Measurements from ENCODE around the gene GRB2. TPM values are rescaled to one million over a fixed set of nuclear protein-coding genes. Genes with fewer than 3 reads are reported as not detected.

GRB2 gene
- polyA plus RNA-seq, 2 of the 4 experiments (the other 2 are of a cell fraction): 91.4 to 91.9 TPM

DNA sequence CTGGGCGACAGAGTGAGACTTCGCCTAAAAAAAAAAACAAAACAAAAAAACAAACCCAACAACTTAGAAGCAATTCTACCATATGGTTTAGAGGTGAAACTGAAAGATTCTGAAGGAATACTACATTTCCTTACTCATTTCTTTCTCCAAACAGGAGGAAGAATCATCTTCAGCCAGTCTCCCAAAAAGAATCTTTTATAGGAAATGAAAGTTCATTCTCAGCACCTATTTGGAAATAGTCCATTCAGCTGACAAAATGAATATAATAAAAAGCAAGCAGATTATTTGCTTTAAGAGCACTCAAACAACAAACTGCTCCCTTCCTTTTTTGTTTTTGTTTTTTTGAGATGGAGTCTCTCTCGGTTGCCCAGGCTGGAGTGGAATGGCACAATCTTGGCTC lies 17.7 kb downstream of the GRB2 start:
- ChIA-PET POLR2A (no interaction called here), CTCF (interaction anchor here (0.6 kb wide), 1 partner anchor 398 kb away, joined by 3 read pairs; no protein-coding TSS in a partner anchor)
- Histone ChIP-seq H3K4me3 (no peak overlapping the region), H3K4me2 (no peak overlapping the region), H3K4me1 (peaks cover 33% of the 10 kb centered on the region), H3K9me3 (no peaks in the 10 kb centered on the region), H3K27ac (no peak overlapping the region)
- WGBS (ENCODE audit: missing lambda C conversion rate): 92% methylated on average over 3 of the region's 3 CpGs
- no peak for TF ChIP-seq RCOR1 (IDR thresholded peaks at IDR 0.05; ENCODE audit: low read depth, low read length)
- no peak for TF ChIP-seq KDM5A (IDR thresholded peaks at IDR 0.05)
- TF ChIP-seq CEBPB (IDR thresholded peaks at IDR 0.05): no peak
- no peak for TF ChIP-seq EHF (CRISPR knock-in tag; IDR thresholded peaks at IDR 0.05)
- no peak for TF ChIP-seq PHF8 (IDR thresholded peaks at IDR 0.05; ENCODE audit: borderline replicate concordance, low read depth)
- TF ChIP-seq FOSB (CRISPR knock-in tag; IDR thresholded peaks at IDR 0.05): no peak
- no peak for TF ChIP-seq NR3C1 (IDR thresholded peaks at IDR 0.05)
- TF ChIP-seq ZC3H11A (IDR thresholded peaks at IDR 0.05): no peak
- TF ChIP-seq SMC3 (IDR thresholded peaks at IDR 0.05): no peak
- no peak for TF ChIP-seq BHLHE40 (IDR thresholded peaks at IDR 0.05; ENCODE audit: low read depth, low read length)
- no peak for TF ChIP-seq MAZ (IDR thresholded peaks at IDR 0.05; ENCODE audit: borderline replicate concordance, low read depth, low read length)
- no peak for TF ChIP-seq CHD2 (IDR thresholded peaks at IDR 0.05; ENCODE audit: low read length, partially characterized antibody)
- no peak for TF ChIP-seq JUNB (IDR thresholded peaks at IDR 0.05)
- no peak for TF ChIP-seq CBX2 (IDR thresholded peaks at IDR 0.05; ENCODE audit: borderline replicate concordance, low read depth)
- TF ChIP-seq TFCP2L1 (CRISPR knock-in tag; IDR thresholded peaks at IDR 0.05): no peak
- no peak for TF ChIP-seq FOXS1 (CRISPR knock-in tag; IDR thresholded peaks at IDR 0.05)
- no peak for TF ChIP-seq RAD21 (conservative IDR thresholded peaks at IDR 0.05 in 1 of 2, IDR thresholded peaks at IDR 0.05 in 1 of 2)
- TF ChIP-seq HOXA7 (CRISPR knock-in tag; IDR thresholded peaks at IDR 0.05): no peak
- no peak for TF ChIP-seq HOXB5 (CRISPR knock-in tag; IDR thresholded peaks at IDR 0.05)
- no peak for TF ChIP-seq FOSL2 (IDR thresholded peaks at IDR 0.05)
- no peak for TF ChIP-seq FOSL2 (CRISPR knock-in tag; IDR thresholded peaks at IDR 0.05)
- DNase-seq (ENCODE audit: low read depth in 1 of 2, low spot score in 1 of 2): no peak
- ATAC-seq: no peak
- no peak for FAIRE-seq

DNA sequence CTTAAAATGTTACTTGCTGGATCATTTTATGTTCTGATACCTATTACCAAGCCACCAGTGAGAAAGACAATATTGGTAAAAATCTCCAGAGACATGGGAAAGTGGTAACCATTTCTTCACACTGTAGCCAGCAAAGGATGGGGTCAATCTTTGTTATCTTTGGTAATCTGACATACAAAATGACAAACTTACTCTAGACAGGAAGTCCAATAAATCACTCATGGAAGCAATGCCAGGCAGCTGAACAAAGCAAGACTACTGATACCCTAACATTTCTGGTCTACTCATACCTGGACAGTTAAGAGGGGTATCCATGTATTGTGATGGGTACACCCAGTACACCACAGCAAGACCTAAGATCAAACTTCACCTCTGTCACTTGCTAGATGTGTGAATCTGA lies 19.0 kb downstream of the GRB2 start:
- Histone ChIP-seq H3K4me2 (no peak overlapping the region), H3K4me3 (no peak overlapping the region), H3K4me1 (peaks cover 30% of the 10 kb centered on the region), H3K27ac (no peak overlapping the region), H3K9me3 (no peaks in the 10 kb centered on the region)
- ATAC-seq (no peak), DNase-seq (ENCODE audit: low read depth in 1 of 2, low spot score in 1 of 2) (no peak), FAIRE-seq (no peak)
- TF ChIP-seq HDAC2 (IDR thresholded peaks at IDR 0.05): no peak
- TF ChIP-seq JUN (IDR thresholded peaks at IDR 0.05): no peak
- TF ChIP-seq JUNB (IDR thresholded peaks at IDR 0.05): no peak
- TF ChIP-seq CTCF (IDR thresholded peaks at IDR 0.05): no peak
- no peak for TF ChIP-seq FOSB (CRISPR knock-in tag; IDR thresholded peaks at IDR 0.05)
- ChIA-PET POLR2A (no interaction called here), CTCF (interaction anchor here (1.2 to 2.2 kb wide), 2 partner anchors 17 to 63 kb away, joined by 3 to 8 read pairs; no protein-coding TSS in a partner anchor)

DNA sequence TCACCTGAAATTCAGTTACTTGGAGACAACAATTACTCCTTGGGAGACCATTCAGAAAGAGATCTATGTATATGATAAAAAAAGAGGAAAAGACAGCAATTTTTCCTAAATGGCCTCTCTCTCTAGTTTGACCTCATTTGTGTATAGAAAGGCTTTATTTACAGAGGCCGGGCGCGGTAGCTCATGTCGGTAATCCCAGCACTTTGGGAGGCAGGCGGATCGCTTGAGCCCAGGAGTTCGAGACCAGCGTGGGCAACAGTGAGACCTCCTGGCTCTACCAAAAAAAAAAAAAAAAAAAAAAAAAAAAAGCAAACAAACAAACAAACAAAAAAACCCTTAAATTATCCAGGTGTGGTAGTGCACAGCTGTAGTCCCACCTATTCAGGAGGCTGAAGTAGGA lies 20.7 kb downstream of the GRB2 start:
- no peak overlapping the region for H3K4me2 ChIP-seq
- FAIRE-seq (no peak), DNase-seq (ENCODE audit: low read depth in 1 of 2, low spot score in 1 of 2) (no peak), ATAC-seq (no peak)
- peaks cover 30% of the 10 kb centered on the region for H3K4me1 ChIP-seq
- TF ChIP-seq MAZ (IDR thresholded peaks at IDR 0.05; ENCODE audit: borderline replicate concordance, low read depth, low read length) (no peak), RAD21 (conservative IDR thresholded peaks at IDR 0.05 in 1 of 2, IDR thresholded peaks at IDR 0.05 in 1 of 2) (no peak)
- TF ChIP-seq, protein P1, sequence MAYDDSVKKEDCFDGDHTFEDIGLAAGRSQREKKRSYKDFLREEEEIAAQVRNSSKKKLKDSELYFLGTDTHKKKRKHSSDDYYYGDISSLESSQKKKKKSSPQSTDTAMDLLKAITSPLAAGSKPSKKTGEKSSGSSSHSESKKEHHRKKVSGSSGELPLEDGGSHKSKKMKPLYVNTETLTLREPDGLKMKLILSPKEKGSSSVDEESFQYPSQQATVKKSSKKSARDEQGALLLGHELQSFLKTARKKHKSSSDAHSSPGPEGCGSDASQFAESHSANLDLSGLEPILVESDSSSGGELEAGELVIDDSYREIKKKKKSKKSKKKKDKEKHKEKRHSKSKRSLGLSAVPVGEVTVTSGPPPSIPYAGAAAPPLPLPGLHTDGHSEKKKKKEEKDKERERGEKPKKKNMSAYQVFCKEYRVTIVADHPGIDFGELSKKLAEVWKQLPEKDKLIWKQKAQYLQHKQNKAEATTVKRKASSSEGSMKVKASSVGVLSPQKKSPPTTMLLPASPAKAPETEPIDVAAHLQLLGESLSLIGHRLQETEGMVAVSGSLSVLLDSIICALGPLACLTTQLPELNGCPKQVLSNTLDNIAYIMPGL (CRISPR knock-in tag; IDR thresholded peaks at IDR 0.05; ENCODE audit: borderline replicate concordance): no peak
- ChIA-PET CTCF (interaction anchor here (1.1 to 2.4 kb wide), 5 partner anchors 9 to 114 kb away, joined by 4 to 8 read pairs (median 6); partner anchors contain the start of genes MIF4GD and SLC25A19), POLR2A (interaction anchor here (1.2 to 1.9 kb wide), 2 partner anchors 9 to 95 kb away, joined by 3 to 6 read pairs; partner anchors contain the start of gene SLC25A19)
- H3K27ac ChIP-seq: no peak overlapping the region
- 90% methylated on average over 8 of the region's 8 CpGs for WGBS (ENCODE audit: missing lambda C conversion rate)
- no peak overlapping the region for H3K4me3 ChIP-seq
- no peaks in the 10 kb centered on the region for H3K9me3 ChIP-seq
